ENCODE data around the gene WDFY4. TPM values are rescaled to one million over a fixed set of nuclear protein-coding genes. Genes with fewer than 3 reads are reported as not detected.

Gene WDFY4
- total RNA-seq, 4 donors from 2014 or later, result 4.1 to 27.9 (median 9.0) TPM

- TF ChIP-seq CTCF (IDR thresholded peaks at IDR 0.05; ENCODE audit: low read depth), result no peak
Observed at GRCh38 chr10:48653347-48653746, 31.3 kb upstream of the WDFY4 start.

- TF ChIP-seq CTCF (IDR thresholded peaks at IDR 0.05; ENCODE audit: low read depth), result no peak
Observed at GRCh38 chr10:48653944-48654698, 30.6 kb upstream of the WDFY4 start.

DNA sequence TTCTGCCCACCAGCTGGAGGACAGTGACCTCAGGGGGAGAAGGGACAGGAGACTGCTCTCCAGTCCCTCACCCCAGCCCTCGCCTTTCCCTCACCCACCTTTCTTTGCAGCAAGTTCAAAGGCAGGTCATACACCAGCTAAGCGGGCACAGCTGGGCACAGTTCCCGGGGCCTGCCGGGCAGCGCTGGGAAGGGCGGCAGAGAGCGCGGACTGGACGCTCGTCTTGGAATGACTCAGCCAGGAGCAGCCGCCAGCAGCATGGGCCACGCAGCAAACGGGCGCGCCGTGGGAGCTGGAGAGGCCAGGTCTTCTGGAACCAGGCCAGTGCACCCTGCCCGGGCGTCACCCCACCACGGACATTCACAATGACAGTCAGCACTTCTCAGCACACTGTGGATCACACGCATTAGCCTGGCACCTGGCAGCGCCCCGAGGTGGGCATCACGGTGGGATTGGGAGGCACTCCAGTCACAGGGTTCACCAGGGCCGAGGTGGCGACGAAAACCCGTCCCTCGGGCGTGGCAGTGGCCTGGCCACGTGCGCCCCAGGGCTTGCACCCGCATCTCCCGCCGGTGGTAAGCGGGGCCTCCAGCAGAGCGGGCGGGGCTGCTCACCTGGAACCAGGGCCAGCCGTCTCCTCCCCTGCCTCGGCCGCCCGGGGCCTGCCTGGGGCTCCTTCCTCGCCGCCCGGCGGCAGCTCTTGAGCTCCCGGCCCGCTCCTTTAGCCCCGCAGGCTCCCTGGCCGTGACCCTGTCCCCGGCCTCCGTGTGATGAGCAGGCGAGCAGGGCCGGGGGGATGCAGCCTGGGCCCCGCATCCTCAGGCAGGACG lies 29.0 kb upstream of the WDFY4 start:
- no peak for TF ChIP-seq CTCF (IDR thresholded peaks at IDR 0.05; ENCODE audit: low read depth)

DNA sequence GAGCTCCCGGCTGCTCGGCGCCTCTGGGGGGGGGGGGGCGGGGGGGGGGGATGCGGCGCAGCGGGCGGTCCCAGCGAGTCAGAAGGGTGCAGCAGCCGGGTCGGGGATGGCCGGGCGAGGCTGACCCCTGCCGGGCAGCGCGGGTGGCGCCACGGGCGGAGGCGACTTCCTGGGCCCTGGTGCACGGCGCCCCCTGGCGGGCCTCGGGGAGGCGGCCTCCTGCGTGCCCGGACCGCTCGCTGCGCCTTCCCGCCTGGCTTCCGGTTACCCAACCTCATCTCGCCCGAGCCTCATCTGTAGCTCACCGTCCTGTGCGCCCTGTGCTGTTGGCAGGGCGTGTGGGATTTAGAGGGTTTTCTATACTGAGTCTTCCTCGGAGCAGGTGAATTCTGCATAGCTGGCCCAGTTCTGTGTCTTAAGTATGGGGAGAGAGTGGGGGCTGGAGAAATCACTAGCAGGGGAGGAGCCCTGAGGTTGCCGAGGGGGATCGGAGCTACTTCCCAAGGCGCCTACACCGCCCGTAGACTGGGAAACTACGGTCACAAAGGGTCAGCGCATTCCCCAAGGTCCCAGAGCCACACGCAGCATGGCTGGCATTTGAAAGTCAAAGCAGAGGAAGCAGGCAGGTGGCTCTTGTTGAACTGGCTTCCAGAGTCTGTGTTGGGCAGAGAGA lies 28.3 kb upstream of the WDFY4 start:
- no peak for TF ChIP-seq CTCF (IDR thresholded peaks at IDR 0.05; ENCODE audit: low read depth)

- TF ChIP-seq CTCF (IDR thresholded peaks at IDR 0.05; ENCODE audit: low read depth), result no peak
Observed at GRCh38 chr10:48656914-48657305, 27.8 kb upstream of the WDFY4 start.

DNA sequence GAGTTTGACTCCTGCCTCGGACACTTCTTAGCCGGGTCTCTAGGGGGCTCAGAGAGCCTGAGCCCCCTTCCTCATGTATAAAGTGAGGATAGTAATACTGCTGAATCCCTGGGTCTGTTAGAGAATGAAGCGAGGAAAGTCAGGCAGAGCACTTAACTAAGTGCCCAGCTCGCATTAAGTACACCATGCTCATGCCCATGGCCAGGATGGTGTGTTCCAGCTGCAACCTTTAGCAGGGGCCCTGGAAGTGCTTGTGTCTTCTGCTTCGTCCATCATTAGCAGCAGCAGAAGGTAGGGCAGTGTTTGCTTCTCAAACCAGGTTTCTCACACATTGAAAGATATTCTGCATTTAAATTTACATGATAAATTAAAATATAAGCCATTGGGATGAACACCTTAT lies 27.3 kb upstream of the WDFY4 start:
- no peak for TF ChIP-seq CTCF (IDR thresholded peaks at IDR 0.05; ENCODE audit: low read depth)
